ENCODE data around the gene PRKCA. TPM values are rescaled to one million over a fixed set of nuclear protein-coding genes. Genes with fewer than 3 reads are reported as not detected.
A peak's percentile ranks its signal among the peaks of the same experiment; 100 is the strongest.

Gene PRKCA
- total RNA-seq, 3 donors from 2014 or later (not counting 1 experiment from before 2014, with no cell fraction given), result 19.6 to 29.0 (median 20.4) TPM

GRCh38 chr17:66790501-66791061 lies 488.2 kb downstream of the PRKCA start:
- H3K27ac Mint-ChIP-seq, result no peak overlapping the region
- H3K27me3 Mint-ChIP-seq (ENCODE audit: low read depth in 2 of 2), result no peaks in the 10 kb centered on the region
- no peaks in the 10 kb centered on the region for H3K36me3 Mint-ChIP-seq
- Histone ChIP-seq H3K4me3 (ENCODE audit: low read length) (no peak overlapping the region), H3K4me1 (ENCODE audit: control insufficient read depth, insufficient read depth, low read length) (peaks cover 6% of the 10 kb centered on the region), H3K27me3 (ENCODE audit: control insufficient read depth, insufficient read depth, low read length) (no peaks in the 10 kb centered on the region), H3K36me3 (ENCODE audit: control insufficient read depth, insufficient read depth, low read length) (peaks cover 7% of the 10 kb centered on the region), H3K27ac (ENCODE audit: low read length) (no peak overlapping the region), H3K9me3 (ENCODE audit: control insufficient read depth, insufficient read depth, low read length) (no peaks in the 10 kb centered on the region)
- ATAC-seq (no peak), DNase-seq (no peak)
- H3K4me1 Mint-ChIP-seq, result peaks cover 8% of the 10 kb centered on the region in 2 donors
- 86% methylated on average over 10 of the region's 11 CpGs for WGBS (ENCODE audit: insufficient coverage)
- H3K9me3 Mint-ChIP-seq, result no peaks in the 10 kb centered on the region
- no peak for TF ChIP-seq CTCF (IDR thresholded peaks at IDR 0.05)
- intact Hi-C loops (cut with micrococcal nuclease), result no loop called here
- no peak overlapping the region for H3K4me3 Mint-ChIP-seq

GRCh38 chr17:66791347-66791746 lies 488.9 kb downstream of the PRKCA start:
- H3K27me3 Mint-ChIP-seq (ENCODE audit: low read depth in 2 of 2), result no peaks in the 10 kb centered on the region
- peak overlapping the region in 1 of 2 donors; percentile 22 for H3K27ac Mint-ChIP-seq
- H3K4me1 Mint-ChIP-seq, result peaks cover 8% of the 10 kb centered on the region in 2 donors
- peaks cover 6% of the 10 kb centered on the region for H3K4me1 ChIP-seq (ENCODE audit: control insufficient read depth, insufficient read depth, low read length)
- WGBS (ENCODE audit: insufficient coverage), result 20% methylated on average over 15 of the region's 15 CpGs
- intact Hi-C loops (cut with micrococcal nuclease), result no loop called here
- no peaks in the 10 kb centered on the region for H3K27me3 ChIP-seq (ENCODE audit: control insufficient read depth, insufficient read depth, low read length)
- no peak overlapping the region for H3K27ac ChIP-seq (ENCODE audit: low read length)
- peaks cover 7% of the 10 kb centered on the region for H3K36me3 ChIP-seq (ENCODE audit: control insufficient read depth, insufficient read depth, low read length)
- no peak for TF ChIP-seq CTCF (IDR thresholded peaks at IDR 0.05)
- DNase-seq, result no peak
- H3K9me3 ChIP-seq (ENCODE audit: control insufficient read depth, insufficient read depth, low read length), result no peaks in the 10 kb centered on the region
- no peak overlapping the region for H3K4me3 ChIP-seq (ENCODE audit: low read length)
- H3K36me3 Mint-ChIP-seq, result no peaks in the 10 kb centered on the region
- peak in 1 of 3 donors; percentile 15 for ATAC-seq
- no peak overlapping the region for H3K4me3 Mint-ChIP-seq
- no peaks in the 10 kb centered on the region for H3K9me3 Mint-ChIP-seq

- DNase-seq (no peak), ATAC-seq (no peak)
- Mint-ChIP-seq H3K27ac (no peak overlapping the region), H3K27me3 (ENCODE audit: low read depth in 2 of 2) (no peaks in the 10 kb centered on the region), H3K4me3 (no peak overlapping the region), H3K4me1 (peaks cover 8 to 15% of the 10 kb centered on the region in 2 donors), H3K36me3 (no peaks in the 10 kb centered on the region), H3K9me3 (no peaks in the 10 kb centered on the region)
- H3K27me3 ChIP-seq (ENCODE audit: control insufficient read depth, insufficient read depth, low read length), result no peaks in the 10 kb centered on the region
- WGBS (ENCODE audit: insufficient coverage), result 93% methylated on average over 2 of the region's 3 CpGs
- H3K4me1 ChIP-seq (ENCODE audit: control insufficient read depth, insufficient read depth, low read length), result peaks cover 6% of the 10 kb centered on the region
- no peak for TF ChIP-seq CTCF (IDR thresholded peaks at IDR 0.05)
- H3K27ac ChIP-seq (ENCODE audit: low read length), result no peak overlapping the region
- peaks cover 5% of the 10 kb centered on the region for H3K36me3 ChIP-seq (ENCODE audit: control insufficient read depth, insufficient read depth, low read length)
- intact Hi-C loops (cut with micrococcal nuclease), result no loop called here
- no peak overlapping the region for H3K4me3 ChIP-seq (ENCODE audit: low read length)
- H3K9me3 ChIP-seq (ENCODE audit: control insufficient read depth, insufficient read depth, low read length), result no peaks in the 10 kb centered on the region
Measured at GRCh38 chr17:66793814-66794213, 491.4 kb downstream of the PRKCA start.

GRCh38 chr17:66795486-66795885 lies 493.1 kb downstream of the PRKCA start:
- 87% methylated on average over 3 of the region's 3 CpGs for WGBS (ENCODE audit: insufficient coverage)
- peaks cover 6% of the 10 kb centered on the region for H3K4me1 ChIP-seq (ENCODE audit: control insufficient read depth, insufficient read depth, low read length)
- no peaks in the 10 kb centered on the region for H3K36me3 Mint-ChIP-seq
- H3K27me3 Mint-ChIP-seq (ENCODE audit: low read depth in 2 of 2), result no peaks in the 10 kb centered on the region
- no peaks in the 10 kb centered on the region for H3K27me3 ChIP-seq (ENCODE audit: control insufficient read depth, insufficient read depth, low read length)
- ATAC-seq, result no peak
- H3K9me3 ChIP-seq (ENCODE audit: control insufficient read depth, insufficient read depth, low read length), result peaks cover 5% of the 10 kb centered on the region
- H3K27ac ChIP-seq (ENCODE audit: low read length), result no peak overlapping the region
- no peak overlapping the region for H3K27ac Mint-ChIP-seq
- DNase-seq, result no peak
- no peak overlapping the region for H3K4me3 Mint-ChIP-seq
- no peak overlapping the region for H3K4me3 ChIP-seq (ENCODE audit: low read length)
- H3K36me3 ChIP-seq (ENCODE audit: control insufficient read depth, insufficient read depth, low read length), result no peaks in the 10 kb centered on the region
- intact Hi-C loops (cut with micrococcal nuclease), result no loop called here
- no peak for TF ChIP-seq CTCF (IDR thresholded peaks at IDR 0.05)
- H3K9me3 Mint-ChIP-seq, result no peaks in the 10 kb centered on the region
- H3K4me1 Mint-ChIP-seq, result peaks cover 8 to 19% of the 10 kb centered on the region in 2 donors
